ENCODE results near the gene LRP8. TPM values are rescaled to one million over a fixed set of nuclear protein-coding genes. Genes with fewer than 3 reads are reported as not detected.

Gene LRP8
- polyA plus RNA-seq, 1 donor: 5.9 TPM

DNA sequence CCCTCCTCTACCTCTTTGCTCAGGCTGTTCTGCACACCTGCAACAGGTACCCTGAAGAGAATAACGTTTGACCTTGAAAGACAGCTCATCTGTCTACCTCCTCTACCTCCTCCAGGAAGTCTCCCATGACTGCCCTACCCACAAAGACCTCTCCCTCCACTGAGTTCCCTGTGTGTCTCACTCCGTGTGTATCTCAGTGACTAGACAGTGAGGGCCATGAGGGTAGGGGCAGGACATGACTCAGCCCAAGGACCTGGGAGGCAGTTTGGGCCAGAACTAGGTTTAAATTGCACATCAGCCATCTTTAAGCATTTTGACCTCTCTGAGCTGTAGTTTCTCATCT is 32.0 kb upstream of the LRP8 start:
- no peak for DNase-seq (ENCODE audit: low read depth)

GRCh38 chr1:53359225-53359933 is 31.5 kb upstream of the LRP8 start:
- no peak for DNase-seq (ENCODE audit: low read depth)

GRCh38 chr1:53356637-53357036 is 28.8 kb upstream of the LRP8 start:
- DNase-seq (ENCODE audit: low read depth): no peak

- no peak for DNase-seq (ENCODE audit: low read depth)
These were observed 26.2 kb upstream of the LRP8 start for GRCh38 chr1:53354119-53354518.

DNA sequence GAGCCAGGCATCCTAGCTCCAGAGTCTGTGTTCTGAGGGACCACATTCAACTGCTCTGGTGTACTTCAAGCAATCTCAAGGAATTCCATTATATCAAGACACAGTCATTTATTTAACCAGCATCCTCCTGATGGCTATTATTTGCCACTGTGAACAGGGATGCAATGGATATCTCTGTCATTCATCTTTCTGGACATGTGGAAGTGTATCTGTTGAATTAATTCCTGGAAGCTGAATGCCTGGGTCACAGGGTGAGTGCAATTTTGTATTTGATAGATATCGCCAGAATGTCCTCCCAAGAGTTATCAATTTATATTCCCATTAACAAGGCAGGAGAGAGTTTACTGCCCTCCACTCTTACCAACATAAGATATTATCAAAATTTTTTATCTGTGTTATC is 24.7 kb upstream of the LRP8 start:
- DNase-seq (ENCODE audit: low read depth): no peak

GRCh38 chr1:53350853-53351767 is 23.2 kb upstream of the LRP8 start:
- DNase-seq (ENCODE audit: low read depth): no peak

DNA sequence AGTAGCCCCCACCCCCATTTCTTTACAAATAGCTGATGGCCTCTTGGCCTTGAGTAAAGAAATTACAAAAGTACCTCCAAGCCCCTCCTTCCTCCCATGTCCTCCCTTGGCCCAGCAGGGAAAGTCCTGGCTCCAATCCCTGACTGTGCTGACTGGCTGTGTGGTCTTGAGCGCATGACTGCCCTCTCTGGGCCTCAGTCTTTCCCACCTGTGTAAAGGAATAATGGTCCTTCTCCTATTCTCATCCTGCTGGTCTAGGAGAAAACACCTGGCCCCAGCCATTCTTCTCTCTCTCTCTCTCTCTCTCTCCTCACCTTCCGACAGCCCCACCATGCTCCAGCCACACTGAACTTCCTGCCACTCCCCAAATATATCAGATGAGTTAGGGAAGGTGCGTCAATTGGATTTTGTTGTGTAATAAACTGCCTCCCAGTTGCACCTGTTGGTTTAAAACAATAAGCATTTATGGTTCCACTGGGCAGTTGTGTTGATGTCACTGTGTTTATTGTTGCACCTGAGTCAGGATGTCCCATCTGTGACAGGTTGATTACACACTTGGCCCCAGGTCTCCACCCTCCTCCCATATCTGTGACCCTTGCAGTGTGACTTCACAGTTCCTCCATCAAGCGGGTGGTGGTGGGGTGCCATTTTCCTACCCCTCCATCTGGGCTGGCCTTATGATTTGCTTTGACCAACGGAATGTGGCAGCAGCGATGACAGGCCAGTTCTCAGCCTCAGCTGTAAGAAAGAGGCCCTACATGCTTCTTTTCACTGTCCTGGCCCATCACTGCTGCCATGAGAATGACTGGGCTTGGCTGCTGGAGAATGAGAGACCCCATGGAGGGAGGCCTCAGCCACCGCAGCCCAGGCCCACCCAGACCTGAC is 22.3 kb upstream of the LRP8 start:
- no peak for DNase-seq (ENCODE audit: low read depth)

DNA sequence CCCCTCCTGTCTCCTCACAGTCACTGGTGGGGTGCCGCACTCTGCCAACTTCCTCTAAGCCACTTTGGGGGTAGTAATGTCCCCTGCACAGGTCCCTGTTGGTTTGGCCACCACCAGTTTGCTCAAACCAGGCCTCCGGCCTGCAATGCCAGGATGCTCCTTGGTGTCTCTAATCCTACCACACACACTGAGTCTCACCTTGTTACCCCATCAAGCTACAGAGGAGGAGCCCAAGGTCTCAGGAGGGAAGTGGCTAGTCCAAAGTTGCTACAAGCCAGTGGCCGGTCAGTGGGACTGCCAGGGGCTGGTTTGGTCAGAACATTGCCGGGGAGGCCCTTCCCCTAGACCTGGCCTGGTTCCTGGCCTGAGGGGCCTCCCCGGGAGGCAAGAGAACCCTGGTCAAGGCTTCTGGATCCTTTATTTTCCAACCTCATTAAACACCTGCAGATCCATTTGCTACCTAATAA is 21.5 kb upstream of the LRP8 start:
- no peak for DNase-seq (ENCODE audit: low read depth)

DNA sequence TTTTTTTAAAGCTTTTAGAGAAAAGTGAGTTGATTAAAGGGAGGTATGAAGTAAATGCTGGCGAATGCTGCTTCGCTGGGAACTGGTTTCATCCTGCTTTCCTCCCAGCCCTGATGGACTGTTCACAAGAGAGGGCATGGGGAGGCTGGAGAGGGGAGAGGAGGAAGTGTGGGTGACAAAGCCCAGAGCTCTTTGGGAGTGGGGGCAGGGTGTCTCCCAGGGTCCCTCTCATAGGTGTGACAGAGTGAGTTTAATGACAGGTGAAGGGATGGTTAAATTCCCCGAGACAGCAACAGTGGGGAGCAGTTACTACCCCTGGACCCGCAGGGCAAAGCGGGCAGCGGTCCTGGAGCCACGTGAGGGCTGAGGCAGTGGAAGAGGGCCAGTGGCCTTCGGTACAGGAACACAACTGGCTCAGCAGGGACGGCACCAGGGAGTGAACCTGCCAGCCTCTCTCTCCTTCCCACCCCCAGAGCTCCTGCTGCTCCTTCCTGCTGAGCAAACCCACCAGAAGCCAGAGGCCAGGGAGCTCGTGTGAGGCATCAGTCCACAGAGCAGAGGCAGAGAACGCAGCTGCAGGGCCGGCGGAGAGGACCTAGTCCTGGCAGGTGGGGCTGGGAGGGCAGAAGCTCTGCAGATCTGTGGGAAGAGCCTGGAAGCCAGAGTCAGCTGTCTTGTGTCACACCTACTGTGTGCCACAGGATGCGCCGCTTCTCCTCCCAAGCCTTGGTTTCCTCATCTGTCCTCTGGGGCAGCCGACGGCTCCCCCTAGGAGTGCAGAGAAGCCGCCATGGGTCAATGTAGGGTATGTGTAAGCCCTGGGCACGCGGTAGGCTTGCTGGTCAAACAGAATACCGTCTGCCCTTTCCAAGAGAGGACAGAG is 20.9 kb upstream of the LRP8 start:
- DNase-seq (ENCODE audit: low read depth): no peak

DNA sequence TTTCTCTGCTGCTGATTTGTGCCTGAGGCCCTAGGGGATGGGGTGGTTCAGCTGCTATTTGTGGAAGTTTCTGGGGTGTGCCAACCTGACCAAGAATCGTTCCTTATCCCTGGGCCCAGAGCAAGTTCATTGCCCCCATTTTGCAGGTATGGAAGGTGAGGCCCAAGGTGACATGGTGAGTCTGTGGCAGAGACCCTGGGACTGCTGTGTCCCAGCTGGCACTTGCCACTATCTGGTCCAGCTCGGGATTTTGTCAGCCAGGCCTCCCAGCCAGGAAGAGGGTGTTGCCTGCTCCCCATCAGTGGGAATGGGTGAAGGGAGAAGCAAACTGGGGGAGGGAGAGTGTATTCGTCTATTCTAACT is 18.9 kb upstream of the LRP8 start:
- no peak for DNase-seq (ENCODE audit: low read depth)

DNA sequence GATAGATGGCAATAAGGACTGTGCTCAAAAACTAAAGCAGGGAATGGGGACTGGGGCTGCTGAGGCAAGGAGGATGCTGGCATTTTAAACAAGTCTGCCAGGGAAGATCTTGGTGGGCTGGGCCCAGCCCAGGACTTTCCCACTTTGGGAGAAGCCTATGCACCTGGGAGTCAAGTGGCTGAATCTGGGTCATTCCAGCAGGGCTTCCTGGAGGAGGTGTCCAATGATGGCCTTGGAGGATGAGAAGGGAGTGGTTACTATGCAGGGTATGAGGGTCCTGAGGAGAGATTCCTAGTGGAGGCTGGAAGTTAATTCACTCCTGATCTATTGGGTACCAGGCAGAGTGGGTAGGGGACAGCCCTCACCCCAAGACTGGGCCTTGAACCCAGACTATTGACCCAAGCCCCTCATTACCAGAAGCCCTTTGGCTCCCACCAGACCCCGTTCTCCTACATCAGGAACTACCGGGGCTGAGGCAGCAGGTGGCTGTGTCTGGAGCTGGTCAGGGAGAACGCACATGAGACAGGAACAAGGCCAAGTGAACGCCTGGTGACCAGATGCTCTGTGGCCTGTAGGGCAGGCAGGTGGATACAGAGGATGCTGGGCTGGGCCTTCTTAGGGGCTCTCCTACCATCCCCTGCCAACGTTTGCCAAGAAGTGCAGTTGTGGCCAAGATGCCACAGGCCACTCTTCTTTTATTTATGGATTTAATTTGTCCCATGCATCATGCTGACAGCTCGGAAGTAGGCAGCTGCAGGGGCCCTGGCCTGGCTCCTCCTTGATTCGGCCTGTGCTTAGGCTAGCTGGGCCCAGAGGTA is 18.3 kb upstream of the LRP8 start:
- DNase-seq (ENCODE audit: low read depth): no peak

GRCh38 chr1:53344921-53345838 is 17.3 kb upstream of the LRP8 start:
- DNase-seq (ENCODE audit: low read depth): no peak

DNA sequence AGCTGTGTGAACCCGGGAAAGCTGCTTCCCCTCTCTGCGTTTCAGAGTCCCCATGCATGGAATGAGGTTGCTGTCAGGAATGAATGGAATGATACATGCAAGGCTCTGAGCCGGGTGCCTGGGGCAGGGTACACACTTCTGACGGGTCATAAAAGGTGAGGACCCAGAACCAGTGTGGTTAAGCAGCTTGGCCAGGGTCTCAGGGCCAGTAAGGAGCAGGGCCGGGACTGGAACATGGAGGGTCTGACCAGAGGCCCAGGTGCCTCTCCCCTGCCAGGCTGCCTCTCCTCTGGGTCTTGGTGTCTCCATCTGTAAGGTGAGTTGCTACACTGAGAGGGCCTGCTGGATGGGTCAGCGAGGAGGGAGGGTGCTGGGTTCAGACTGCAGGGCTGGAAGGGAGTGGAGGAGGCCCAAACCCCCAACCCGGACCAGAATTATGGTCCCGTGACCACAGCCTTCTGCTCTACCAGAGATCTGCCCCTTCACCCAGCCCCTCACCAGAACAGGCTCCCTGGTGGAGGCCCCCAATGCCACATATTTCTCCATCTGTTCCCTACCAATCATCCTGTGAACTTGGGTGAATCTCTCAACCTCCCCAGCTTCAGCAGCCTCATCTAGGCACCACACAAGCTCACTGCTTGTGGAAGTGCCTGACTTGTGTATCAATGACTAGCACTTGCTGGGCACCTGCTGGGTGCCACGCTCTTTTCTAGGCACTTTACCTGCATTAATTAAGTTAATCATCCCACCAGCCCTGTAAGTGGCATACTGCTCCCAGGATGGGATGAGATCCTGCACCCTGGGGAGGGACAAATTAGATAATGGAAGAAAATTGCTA is 16.2 kb upstream of the LRP8 start:
- DNase-seq (ENCODE audit: low read depth): no peak

DNA sequence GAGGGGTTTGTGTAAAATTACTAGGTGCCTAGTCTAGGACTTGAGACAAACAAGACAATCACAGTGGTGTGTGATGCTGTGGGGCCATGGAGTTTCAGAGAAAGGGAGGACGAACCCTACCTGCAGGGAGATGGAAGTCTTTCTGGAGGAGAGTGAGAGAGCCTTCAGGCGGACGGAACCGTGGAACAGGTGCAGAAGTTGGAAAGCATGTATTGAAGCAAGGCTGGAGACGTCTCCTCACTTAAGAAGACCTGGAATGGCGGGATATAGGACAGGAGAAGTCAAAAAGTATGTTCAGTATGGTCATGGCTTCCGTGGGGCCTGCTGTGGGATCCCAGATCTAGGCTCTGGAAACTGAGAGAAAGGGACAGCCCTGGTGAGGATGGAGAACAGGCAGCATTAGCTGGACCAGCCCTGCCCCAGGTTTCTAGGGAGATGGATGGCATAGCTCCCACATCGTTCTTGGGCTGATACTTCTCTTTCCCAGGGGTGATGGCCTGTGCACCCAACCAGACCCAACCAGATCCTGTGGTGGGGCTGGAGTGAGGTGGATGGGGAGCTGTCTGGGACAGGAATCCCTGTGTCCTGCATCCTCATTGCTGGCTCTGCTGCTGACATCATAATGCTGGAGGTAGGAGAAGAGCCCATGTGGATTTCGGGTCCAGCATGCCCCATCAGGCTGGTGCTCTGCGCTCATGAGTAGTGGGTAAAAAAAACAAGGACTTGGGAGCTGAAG is 15.0 kb upstream of the LRP8 start:
- DNase-seq (ENCODE audit: low read depth): no peak

- DNase-seq (ENCODE audit: low read depth): no peak
These were observed 14.3 kb upstream of the LRP8 start for GRCh38 chr1:53341961-53342707.

GRCh38 chr1:53341521-53341895 is 13.6 kb upstream of the LRP8 start:
- no peak for DNase-seq (ENCODE audit: low read depth)

Measured in forelimb muscle (tissue), 1 donor.